ENCODE results near the gene IL36B. TPM values are rescaled to one million over a fixed set of nuclear protein-coding genes. Genes with fewer than 3 reads are reported as not detected.

The IL36B gene
- total and polyA plus RNA-seq, 2 experiments from 2014 or later: not detected

DNA sequence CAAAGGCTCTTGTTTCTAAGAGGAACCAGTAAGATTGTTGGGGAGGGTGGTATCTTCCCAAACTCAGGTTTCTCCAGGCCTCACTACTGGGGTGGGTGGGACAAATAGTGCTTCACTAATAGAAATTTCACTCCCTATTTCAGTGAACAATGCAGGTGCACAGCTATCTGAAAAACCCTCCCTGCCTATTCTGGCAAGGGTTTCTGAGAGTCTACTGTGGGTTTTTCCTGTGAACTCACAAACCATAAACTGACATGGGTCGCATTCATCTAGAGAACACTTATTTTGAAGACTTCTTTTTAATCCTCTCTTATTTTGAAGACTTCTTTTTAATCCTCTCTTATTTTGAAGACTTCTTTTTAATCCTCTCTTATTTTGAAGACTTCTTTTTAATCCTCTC lies 43.0 kb downstream of the IL36B start:
- Histone ChIP-seq H3K4me3 (no peak overlapping the region), H3K4me1 (ENCODE audit: low read depth) (no peaks in the 10 kb centered on the region), H3K9me3 (ENCODE audit: low read depth) (no peaks in the 10 kb centered on the region), H3K27me3 (no peaks in the 10 kb centered on the region), H3K27ac (no peak overlapping the region), H3K36me3 (no peaks in the 10 kb centered on the region)
- TF ChIP-seq, protein P1, sequence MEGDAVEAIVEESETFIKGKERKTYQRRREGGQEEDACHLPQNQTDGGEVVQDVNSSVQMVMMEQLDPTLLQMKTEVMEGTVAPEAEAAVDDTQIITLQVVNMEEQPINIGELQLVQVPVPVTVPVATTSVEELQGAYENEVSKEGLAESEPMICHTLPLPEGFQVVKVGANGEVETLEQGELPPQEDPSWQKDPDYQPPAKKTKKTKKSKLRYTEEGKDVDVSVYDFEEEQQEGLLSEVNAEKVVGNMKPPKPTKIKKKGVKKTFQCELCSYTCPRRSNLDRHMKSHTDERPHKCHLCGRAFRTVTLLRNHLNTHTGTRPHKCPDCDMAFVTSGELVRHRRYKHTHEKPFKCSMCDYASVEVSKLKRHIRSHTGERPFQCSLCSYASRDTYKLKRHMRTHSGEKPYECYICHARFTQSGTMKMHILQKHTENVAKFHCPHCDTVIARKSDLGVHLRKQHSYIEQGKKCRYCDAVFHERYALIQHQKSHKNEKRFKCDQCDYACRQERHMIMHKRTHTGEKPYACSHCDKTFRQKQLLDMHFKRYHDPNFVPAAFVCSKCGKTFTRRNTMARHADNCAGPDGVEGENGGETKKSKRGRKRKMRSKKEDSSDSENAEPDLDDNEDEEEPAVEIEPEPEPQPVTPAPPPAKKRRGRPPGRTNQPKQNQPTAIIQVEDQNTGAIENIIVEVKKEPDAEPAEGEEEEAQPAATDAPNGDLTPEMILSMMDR (IDR thresholded peaks at IDR 0.05; ENCODE audit: low read depth, low read length): no peak
- no peak for DNase-seq (ENCODE audit: low read depth in 1 of 2, low spot score in 1 of 2)

- Histone ChIP-seq H3K4me1 (ENCODE audit: low read depth) (no peaks in the 10 kb centered on the region), H3K4me3 (no peak overlapping the region), H3K36me3 (no peaks in the 10 kb centered on the region), H3K27me3 (no peaks in the 10 kb centered on the region), H3K9me3 (ENCODE audit: low read depth) (no peaks in the 10 kb centered on the region), H3K27ac (no peak overlapping the region)
- TF ChIP-seq, protein P1 (IDR thresholded peaks at IDR 0.05; ENCODE audit: low read depth, low read length): no peak
- no peak for DNase-seq (ENCODE audit: low read depth in 1 of 2, low spot score in 1 of 2)
These were observed 45.4 kb downstream of the IL36B start for GRCh38 chr2:113007250-113007649.

DNA sequence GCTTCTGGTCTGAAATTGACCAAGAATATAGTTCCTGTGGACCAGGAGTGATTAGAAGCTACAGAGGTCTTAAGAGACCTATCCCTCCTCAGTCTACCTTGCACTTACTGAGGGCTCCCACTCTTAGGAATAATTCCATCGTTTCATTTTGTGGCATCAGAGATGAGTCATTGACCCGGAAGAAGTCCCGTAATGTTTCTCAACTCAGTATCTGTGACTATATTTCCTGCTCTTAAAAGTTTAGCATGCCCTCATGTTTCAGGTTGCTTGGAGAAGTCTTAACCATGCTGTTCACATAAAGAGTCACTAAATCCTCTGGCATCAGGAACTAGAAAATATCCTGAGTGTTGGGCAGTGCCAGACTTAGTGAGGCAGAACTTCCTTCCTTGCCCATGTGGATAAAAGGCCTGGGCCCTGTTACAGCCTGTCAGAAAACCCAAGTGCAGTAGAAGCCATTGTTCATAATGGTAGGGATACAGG lies 47.6 kb downstream of the IL36B start, which contains the start of gene IL36A:
Gene IL36A, plus strand, starts transcription at position 430 of the 480 bp plus-strand sequence. CDS start 413 bp downstream, outside the sequence.
- Histone ChIP-seq H3K27me3 (no peaks in the 10 kb centered on the region), H3K4me3 (no peak within 1 kb of the TSS), H3K9me3 (ENCODE audit: low read depth) (no peaks in the 10 kb centered on the region), H3K4me1 (ENCODE audit: low read depth) (no peaks in the 10 kb centered on the region), H3K36me3 (no peaks in the 10 kb centered on the region), H3K27ac (no peak within 1 kb of the TSS)
- peak in 1 of 2 donors; percentile 7 for DNase-seq (ENCODE audit: low read depth in 1 of 2, low spot score in 1 of 2)
- TF ChIP-seq, protein P1 (IDR thresholded peaks at IDR 0.05; ENCODE audit: low read depth, low read length): no peak

- DNase-seq (ENCODE audit: low read depth in 1 of 2, low spot score in 1 of 2): no peak
- no peak overlapping the region for H3K27ac ChIP-seq
- no peak overlapping the region for H3K4me3 ChIP-seq
- H3K27me3 ChIP-seq: no peaks in the 10 kb centered on the region
- H3K9me3 ChIP-seq (ENCODE audit: low read depth): no peaks in the 10 kb centered on the region
- TF ChIP-seq, protein P1 (IDR thresholded peaks at IDR 0.05; ENCODE audit: low read depth, low read length): no peak
- no peaks in the 10 kb centered on the region for H3K36me3 ChIP-seq
- H3K4me1 ChIP-seq (ENCODE audit: low read depth): no peaks in the 10 kb centered on the region
These were observed 50.0 kb downstream of the IL36B start for GRCh38 chr2:113002677-113003076.

DNA sequence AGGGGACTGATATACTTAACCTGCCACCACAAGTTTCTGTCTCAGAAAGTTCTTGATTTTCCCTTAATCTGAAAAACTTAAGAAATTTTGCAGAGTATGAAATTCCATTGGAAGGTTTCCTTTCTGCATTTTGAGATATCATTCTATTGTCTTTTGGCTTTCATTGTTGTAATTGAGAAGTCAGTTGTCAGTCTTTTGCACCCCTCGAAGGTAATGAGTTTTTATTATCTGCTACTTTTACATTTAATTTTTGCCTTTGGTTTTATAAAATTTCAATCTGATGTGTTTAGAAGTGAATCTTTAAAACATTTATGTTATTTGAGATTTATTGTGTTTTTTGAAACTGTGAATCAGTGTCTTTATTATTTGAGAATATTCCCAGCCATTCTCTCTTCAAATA lies 52.2 kb downstream of the IL36B start:
- DNase-seq (ENCODE audit: low read depth in 1 of 2, low spot score in 1 of 2): no peak
- Histone ChIP-seq H3K27me3 (no peaks in the 10 kb centered on the region), H3K4me3 (no peak overlapping the region), H3K27ac (no peak overlapping the region), H3K9me3 (ENCODE audit: low read depth) (no peaks in the 10 kb centered on the region), H3K4me1 (ENCODE audit: low read depth) (no peaks in the 10 kb centered on the region), H3K36me3 (no peaks in the 10 kb centered on the region)
- TF ChIP-seq, protein P1 (IDR thresholded peaks at IDR 0.05; ENCODE audit: low read depth, low read length): no peak
